Measurements from ENCODE around the gene BATF. TPM values are rescaled to one million over a fixed set of nuclear protein-coding genes. Genes with fewer than 3 reads are reported as not detected.

The BATF gene
- total and polyA plus RNA-seq, 2 donors from 2014 or later, result 1.6 to 3.7 TPM

GRCh38 chr14:75543253-75543652 lies 21.0 kb downstream of the BATF start:
- Histone ChIP-seq H3K9me3 (ENCODE audit: control insufficient read depth in 2 of 3, insufficient read depth in 1 of 3, low read length in 3 of 3) (no peaks in the 10 kb centered on the region), H3K27ac (ENCODE audit: low read depth in 2 of 2, low read length in 2 of 2) (no peak overlapping the region), H3K27me3 (ENCODE audit: control insufficient read depth, insufficient read depth, low read length) (no peaks in the 10 kb centered on the region), H3K4me3 (ENCODE audit: low read length in 3 of 3) (no peak overlapping the region), H3K4me1 (ENCODE audit: control insufficient read depth in 2 of 3, insufficient read depth in 2 of 3, low read depth in 1 of 3, low read length in 3 of 3) (peaks cover 0 to 8% (median 0%) of the 10 kb centered on the region in 3 donors), H3K36me3 (ENCODE audit: control insufficient read depth in 2 of 3, insufficient read depth in 3 of 3, low read length in 3 of 3) (no peaks in the 10 kb centered on the region), H3K9ac (ENCODE audit: low read length in 3 of 3) (no peak overlapping the region)
- FAIRE-seq, result no peak
- DNase-seq, result no peak
- intact Hi-C loops (cut with DNase I), result no loop called here
- TF ChIP-seq CTCF (IDR thresholded peaks at IDR 0.05; ENCODE audit: borderline replicate concordance, extremely low read depth, insufficient read depth), result no peak

GRCh38 chr14:75543786-75544185 lies 21.5 kb downstream of the BATF start:
- TF ChIP-seq CTCF (IDR thresholded peaks at IDR 0.05; ENCODE audit: borderline replicate concordance, extremely low read depth, insufficient read depth), result no peak
- Histone ChIP-seq H3K4me3 (ENCODE audit: low read length in 3 of 3) (no peak overlapping the region), H3K27ac (ENCODE audit: low read depth in 2 of 2, low read length in 2 of 2) (no peak overlapping the region), H3K9ac (ENCODE audit: low read length in 3 of 3) (no peak overlapping the region), H3K4me1 (ENCODE audit: control insufficient read depth in 2 of 3, insufficient read depth in 2 of 3, low read depth in 1 of 3, low read length in 3 of 3) (peaks cover 0 to 8% (median 0%) of the 10 kb centered on the region in 3 donors), H3K9me3 (ENCODE audit: control insufficient read depth in 2 of 3, insufficient read depth in 1 of 3, low read length in 3 of 3) (no peaks in the 10 kb centered on the region), H3K36me3 (ENCODE audit: control insufficient read depth in 2 of 3, insufficient read depth in 3 of 3, low read length in 3 of 3) (no peaks in the 10 kb centered on the region), H3K27me3 (ENCODE audit: control insufficient read depth, insufficient read depth, low read length) (no peaks in the 10 kb centered on the region)
- FAIRE-seq (no peak), DNase-seq (no peak)
- intact Hi-C loops (cut with DNase I), result no loop called here

GRCh38 chr14:75545907-75546306 lies 23.6 kb downstream of the BATF start:
- Histone ChIP-seq H3K9ac (ENCODE audit: low read length in 3 of 3) (no peak overlapping the region), H3K27ac (ENCODE audit: low read depth in 2 of 2, low read length in 2 of 2) (no peak overlapping the region), H3K4me3 (ENCODE audit: low read length in 3 of 3) (no peak overlapping the region), H3K9me3 (ENCODE audit: control insufficient read depth in 2 of 3, insufficient read depth in 1 of 3, low read length in 3 of 3) (no peaks in the 10 kb centered on the region), H3K4me1 (ENCODE audit: control insufficient read depth in 2 of 3, insufficient read depth in 2 of 3, low read depth in 1 of 3, low read length in 3 of 3) (peaks cover 0 to 8% (median 0%) of the 10 kb centered on the region in 3 donors), H3K27me3 (ENCODE audit: control insufficient read depth, insufficient read depth, low read length) (no peaks in the 10 kb centered on the region), H3K36me3 (ENCODE audit: control insufficient read depth in 2 of 3, insufficient read depth in 3 of 3, low read length in 3 of 3) (no peaks in the 10 kb centered on the region)
- FAIRE-seq, result no peak
- DNase-seq, result no peak
- intact Hi-C loops (cut with DNase I), result no loop called here
- TF ChIP-seq CTCF (IDR thresholded peaks at IDR 0.05; ENCODE audit: borderline replicate concordance, extremely low read depth, insufficient read depth), result no peak

All from kidney (tissue), 14 donors.